H9 (cell line): Measurements from ENCODE around the gene B4GALT6. TPM values are rescaled to one million over a fixed set of nuclear protein-coding genes. Genes with fewer than 3 reads are reported as not detected.

Experiments used
- DNase-seq: peaks from one replicate; pipeline ENCODE4 v3.0.0-alpha.2; 2017
- H2AFZ ChIP-seq: one replicate; pipeline ENCODE4 v1.6.1; 2013; ENCODE audit warnings: mild to moderate bottlenecking, low read length, control low read depth, moderate library complexity
- H2AK5ac ChIP-seq: 2 replicates; pipeline ENCODE4 v1.6.1; 2013; ENCODE audit warnings: low read length, control low read depth, mixed read lengths; ENCODE audit not compliant: insufficient read length
- H2BK120ac ChIP-seq: one replicate; pipeline ENCODE4 v1.6.1; 2013; ENCODE audit warnings: low read depth, mild to moderate bottlenecking, low read length, control low read depth, inconsistent platforms; ENCODE audit not compliant: poor library complexity, severe bottlenecking
- H2BK12ac ChIP-seq: 2 replicates; pipeline ENCODE4 v1.6.1; 2013; ENCODE audit warnings: low read length, control low read depth, mixed read lengths, low read depth; ENCODE audit not compliant: insufficient read length
- H2BK15ac ChIP-seq: 2 replicates; pipeline ENCODE4 v1.6.1; 2013; ENCODE audit warnings: low read depth, low read length, control low read depth
- H2BK20ac ChIP-seq: one replicate; pipeline ENCODE4 v1.6.1; 2013; ENCODE audit warnings: low read depth, mild to moderate bottlenecking, low read length, control low read depth, inconsistent platforms; ENCODE audit not compliant: poor library complexity, severe bottlenecking
- H2BK5ac ChIP-seq: 2 replicates; pipeline ENCODE4 v1.6.1; 2013; ENCODE audit warnings: low read length, control low read depth, mixed read lengths; ENCODE audit not compliant: insufficient read length
- H3K14ac ChIP-seq: 2 replicates; pipeline ENCODE4 v1.6.1; 2013; ENCODE audit warnings: low read length, control low read depth; ENCODE audit not compliant: insufficient read depth
- H3K18ac ChIP-seq: 2 replicates; pipeline ENCODE4 v1.6.1; 2013; ENCODE audit warnings: low read depth, mild to moderate bottlenecking, mixed read lengths, low read length, control low read depth; ENCODE audit not compliant: insufficient read length
- H3K23ac ChIP-seq: 2 replicates; pipeline ENCODE4 v1.6.1; 2013; ENCODE audit warnings: low read length, control low read depth, mixed read lengths, low read depth; ENCODE audit not compliant: insufficient read length
- H3K23me2 ChIP-seq: 2 replicates; pipeline ENCODE4 v1.6.1; 2013; ENCODE audit warnings: low read depth, mild to moderate bottlenecking, mixed read lengths, low read length, control low read depth; ENCODE audit not compliant: insufficient read length, poor library complexity, severe bottlenecking
- H3K27ac ChIP-seq: 2 replicates; pipeline ENCODE4 v1.5.1; 2013; ENCODE audit warnings: low read length, control low read depth, mixed read lengths, low read depth; ENCODE audit not compliant: insufficient read length
- H3K27me3 ChIP-seq: 2 replicates; pipeline ENCODE4 v1.6.1; 2013; ENCODE audit warnings: low read length, control low read depth, inconsistent platforms; ENCODE audit not compliant: insufficient read depth
- H3K4ac ChIP-seq: 2 replicates; pipeline ENCODE4 v1.6.1; 2013; ENCODE audit warnings: low read depth, mild to moderate bottlenecking, control low read depth, inconsistent platforms, low read length, moderate library complexity
- H3K4me1 ChIP-seq: 2 replicates; pipeline ENCODE4 v1.6.1; 2013; ENCODE audit warnings: low read length, control low read depth, inconsistent platforms; ENCODE audit not compliant: insufficient read depth
- H3K4me2 ChIP-seq: 2 replicates; pipeline ENCODE4 v1.6.1; 2013; ENCODE audit warnings: low read length, control low read depth, mixed read lengths; ENCODE audit not compliant: insufficient read length, insufficient read depth
- H3K56ac ChIP-seq: 2 replicates; pipeline ENCODE4 v1.6.1; 2013; ENCODE audit warnings: low read depth, mild to moderate bottlenecking, mixed read lengths, low read length, control low read depth; ENCODE audit not compliant: insufficient read length
- H3K79me1 ChIP-seq: 2 replicates; pipeline ENCODE4 v1.6.1; 2013; ENCODE audit warnings: low read depth, mild to moderate bottlenecking, moderate library complexity, low read length, control low read depth, inconsistent platforms; ENCODE audit not compliant: insufficient read depth, poor library complexity, severe bottlenecking
- H3K79me2 ChIP-seq: 2 replicates; pipeline ENCODE4 v1.6.1; 2013; ENCODE audit warnings: low read length, control low read depth, inconsistent platforms; ENCODE audit not compliant: insufficient read depth
- H3K9ac ChIP-seq: 2 replicates; pipeline ENCODE4 v1.6.1; 2013; ENCODE audit warnings: low read length, control low read depth, mixed read lengths; ENCODE audit not compliant: insufficient read length; ENCODE audit errors: extremely low read depth
- H3K9me3 ChIP-seq: one replicate; pipeline ENCODE4 v1.6.1; 2013; ENCODE audit warnings: low read depth, low read length, inconsistent platforms; ENCODE audit not compliant: control insufficient read depth
- H3T11ph ChIP-seq: one replicate; pipeline ENCODE4 v1.6.1; 2013; ENCODE audit warnings: mild to moderate bottlenecking, low read length, control low read depth, inconsistent platforms
- H4K20me1 ChIP-seq: one replicate; pipeline ENCODE4 v1.6.1; 2013; ENCODE audit not compliant: control insufficient read depth, insufficient read length, insufficient read depth
- H4K5ac ChIP-seq: 2 replicates; pipeline ENCODE4 v1.6.1; 2013; ENCODE audit warnings: low read depth, mild to moderate bottlenecking, mixed read lengths, low read length, control low read depth; ENCODE audit not compliant: insufficient read length
- H4K8ac ChIP-seq: replicated peaks from 2 replicates; pipeline ENCODE4 v1.6.1; 2013; ENCODE audit warnings: low read length, control low read depth, mixed read lengths, low read depth; ENCODE audit not compliant: insufficient read length
- H4K91ac ChIP-seq: 2 replicates; pipeline ENCODE4 v1.6.1; 2013; ENCODE audit warnings: low read depth, mild to moderate bottlenecking, moderate library complexity, mixed read lengths, low read length, control low read depth; ENCODE audit not compliant: insufficient read length
- H3K27ac Mint-ChIP-seq, 3 experiments: 2 replicates in 2 of 3; 3 replicates in 1 of 3; pipeline ENCODE4 v1.8.0; 2020 to 2021; ENCODE audit warnings: mixed read lengths in 3 of 3, mild to moderate bottlenecking in 1 of 3, moderate library complexity in 1 of 3
- H3K27me3 Mint-ChIP-seq: 2 replicates; pipeline ENCODE4 v1.8.0; 2021; ENCODE audit warnings: low read depth, mild to moderate bottlenecking, moderate library complexity, mixed read lengths
- H3K36me3 Mint-ChIP-seq, 3 experiments: 2 replicates in 2 of 3; 3 replicates in 1 of 3; pipeline ENCODE4 v1.8.0; 2020 to 2021; ENCODE audit warnings: low read depth in 3 of 3, mixed read lengths in 3 of 3; ENCODE audit not compliant: insufficient read depth in 1 of 3
- H3K4me1 Mint-ChIP-seq, 2 experiments: 2 replicates each; pipeline ENCODE4 v1.8.0; 2020; ENCODE audit warnings: mixed read lengths in 2 of 2
- H3K4me3 Mint-ChIP-seq, 2 experiments: 2 replicates in 1 of 2; 3 replicates in 1 of 2; pipeline ENCODE4 v1.8.0; 2020 to 2021; ENCODE audit warnings: mild to moderate bottlenecking in 2 of 2, mixed read lengths in 2 of 2, moderate library complexity in 1 of 2
- H3K9me3 Mint-ChIP-seq, 2 experiments: 2 replicates in 1 of 2; 3 replicates in 1 of 2; pipeline ENCODE4 v1.8.0; 2020; ENCODE audit warnings: mild to moderate bottlenecking in 2 of 2, mixed read lengths in 2 of 2, moderate library complexity in 1 of 2
- CTCF ChIP-seq: fragments of 200-600 bp; sonication (generic); conservative IDR thresholded peaks from 3 replicates; pipeline ENCODE4 v1.8.0; 2021; ENCODE audit warnings: antibody characterized with exemption, mild to moderate bottlenecking
- WGBS: extraction: QIAGEN DNeasy Blood & Tissue Kit; methylation state at CpG from one replicate; pipeline ENCODE4 v1.1.7; 2013; ENCODE audit warnings: missing lambda C conversion rate, low lambda C conversion rate, mixed read lengths; ENCODE audit not compliant: insufficient read length; ENCODE audit errors: extremely low coverage; 5-methylcytosine and 5-hydroxymethylcytosine counted together
- total RNA-seq: library from RNA; stranded (reverse); gene quantifications from 2 replicates; pipeline ENCODE4 v1.2.1, GENCODE V29; 2021

Gene B4GALT6
- total RNA-seq, 1 experiment from 2014 or later: 34.1 TPM

GRCh38 chr18:31576670-31577069, 107.7 kb downstream of the B4GALT6 start:
- Mint-ChIP-seq H3K4me1 (peaks cover 6% of the 10 kb centered on the region in 2 experiments), H3K27me3 (no peaks in the 10 kb centered on the region; the same call in 1 of the 2 replicates), H3K36me3 (no peaks in the 10 kb centered on the region), H3K4me3 (no peak overlapping the region), H3K9me3 (no peaks in the 10 kb centered on the region), H3K27ac (no peak overlapping the region)
- Histone ChIP-seq H3K9ac (no peak overlapping the region), H3K4me1 (no peaks in the 10 kb centered on the region), H3K27me3 (no peaks in the 10 kb centered on the region), H3K79me1 (no peaks in the 10 kb centered on the region), H3K56ac (no peak overlapping the region), H3K23ac (no peak overlapping the region), H2BK120ac (no peak overlapping the region), H4K91ac (no peak overlapping the region), H4K5ac (no peak overlapping the region), H4K8ac (no peak overlapping the region), H3K4ac (no peak overlapping the region), H2AFZ (no peak overlapping the region), H3K27ac (no peak overlapping the region), H2BK12ac (no peak overlapping the region), H3K18ac (no peak overlapping the region), H3K23me2 (no peaks in the 10 kb centered on the region), H3K79me2 (no peaks in the 10 kb centered on the region), H2BK15ac (no peak overlapping the region), H2BK20ac (no peak overlapping the region), H3T11ph (no peak overlapping the region), H3K14ac (no peak overlapping the region), H3K4me2 (no peak overlapping the region), H2BK5ac (no peak overlapping the region), H2AK5ac (no peak overlapping the region), H3K9me3 (no peaks in the 10 kb centered on the region), H4K20me1 (no peaks in the 10 kb centered on the region)
- no CpG with 5 or more reads among the region's 4 CpGs for WGBS
- DNase-seq: no peak
- no peak for TF ChIP-seq CTCF
